Activated CD4-positive, alpha-beta T cell treated with anti-CD3 and anti-CD28 coated beads, Interleukin-2, amount 50 U/mL, for 16 hours (primary cell): ENCODE data around the gene NELL1.
A peak's percentile ranks its signal among the peaks of the same experiment; 100 is the strongest.

ENCODE experiments used
- DNase-seq: peaks from one replicate; pipeline ENCODE4 v3.0.0-alpha.2; 2020

NELL1 gene

DNA sequence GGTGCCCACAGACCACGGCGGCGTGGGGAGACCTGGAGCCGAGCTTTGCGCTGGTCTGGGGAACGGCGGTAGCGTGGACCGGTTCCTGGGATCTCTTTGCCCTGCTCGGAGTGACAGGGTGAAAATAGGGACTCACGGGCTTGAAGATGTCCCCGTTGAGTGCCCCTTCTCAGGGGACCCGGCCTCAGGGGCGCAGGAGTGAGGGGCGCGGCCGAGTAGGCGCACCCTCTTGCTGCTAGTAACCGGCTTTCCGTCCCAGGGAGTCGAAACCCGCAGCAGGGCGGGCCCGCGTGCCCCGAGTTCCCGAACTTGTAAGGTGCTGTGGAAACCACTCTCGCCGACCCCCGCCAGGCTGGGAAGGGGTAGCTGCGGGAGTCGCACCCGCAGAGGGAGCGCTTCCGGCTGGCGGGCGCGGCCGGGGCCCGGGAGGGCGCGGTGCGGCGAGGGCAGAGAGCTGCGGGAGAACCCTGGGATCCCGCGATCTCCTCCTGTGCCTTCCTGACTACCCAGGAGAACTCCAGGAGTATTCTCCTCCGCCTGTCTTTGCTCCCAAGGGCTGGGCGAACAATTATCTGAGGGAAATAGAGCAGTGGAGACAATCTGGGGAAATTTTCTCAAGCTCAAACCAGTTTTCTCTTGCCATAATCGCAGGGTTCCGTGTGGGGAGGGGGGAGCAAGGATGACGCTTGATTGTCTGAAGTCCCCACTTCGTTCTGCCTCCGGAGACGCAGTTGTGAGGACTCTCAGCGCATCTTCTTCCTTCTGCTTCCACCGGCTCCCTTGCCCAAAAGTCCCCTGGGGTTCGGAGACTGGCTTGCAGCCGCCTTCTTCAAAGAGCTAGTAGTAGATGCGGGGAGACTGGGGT is 666 bp downstream of the NELL1 start:
- no peak for DNase-seq

DNA sequence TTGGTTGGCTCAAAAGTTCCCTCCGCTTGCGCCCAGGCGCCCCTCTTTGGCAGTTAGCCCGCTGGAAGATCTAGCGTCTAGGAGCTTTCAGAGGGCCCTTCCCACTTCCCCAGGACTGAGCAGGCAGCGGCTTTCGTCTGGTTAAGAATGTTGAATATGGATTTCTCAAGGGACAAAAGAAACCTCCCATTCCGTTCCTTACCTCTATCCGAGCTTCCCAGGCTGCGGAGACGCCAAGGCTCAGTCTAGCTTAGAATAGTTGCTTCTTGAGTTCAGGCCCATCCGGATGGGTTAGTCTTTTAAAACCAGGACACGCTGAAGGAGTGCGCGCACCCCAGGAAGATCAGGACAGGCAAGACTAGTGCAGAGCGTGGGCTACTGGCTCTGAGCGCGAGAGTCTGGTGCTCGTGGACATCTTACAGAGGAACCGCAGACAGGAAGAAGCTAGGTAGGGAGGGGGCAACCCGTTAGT is 1.6 kb downstream of the NELL1 start:
- DNase-seq = no peak

DNA sequence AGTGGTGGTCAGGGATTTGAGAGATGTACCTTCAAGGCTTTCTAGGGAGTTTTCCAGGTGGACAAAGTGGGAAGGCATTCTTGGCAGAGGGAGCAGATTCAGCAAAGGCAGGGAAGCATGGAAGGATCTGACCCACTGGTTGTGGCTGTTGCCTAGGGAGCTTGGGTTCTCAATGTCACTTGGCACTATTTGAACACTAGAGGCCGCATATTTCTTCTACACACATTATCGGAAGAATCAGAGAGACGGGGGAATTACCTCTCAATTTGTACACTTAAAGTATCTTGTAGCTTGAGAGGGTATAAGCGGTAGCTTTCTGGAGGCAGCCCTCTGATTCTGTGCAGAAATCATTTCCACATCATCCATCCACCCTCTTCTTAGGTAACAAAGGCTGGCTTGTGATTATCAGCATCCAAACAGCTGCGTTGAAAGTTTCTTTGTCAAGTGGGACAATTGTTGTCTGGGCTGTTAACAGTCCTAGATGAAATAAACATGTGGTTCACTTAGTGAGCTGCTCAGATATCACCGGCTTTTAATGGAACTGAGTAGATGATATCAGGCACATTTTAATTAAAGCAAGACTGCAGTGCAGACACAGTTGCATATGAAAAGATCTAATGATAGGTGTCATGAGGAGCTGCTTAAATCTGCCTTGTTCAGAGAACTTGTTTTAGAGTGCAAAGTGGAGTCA is 2.6 kb downstream of the NELL1 start:
- DNase-seq = peak; percentile 5

DNA sequence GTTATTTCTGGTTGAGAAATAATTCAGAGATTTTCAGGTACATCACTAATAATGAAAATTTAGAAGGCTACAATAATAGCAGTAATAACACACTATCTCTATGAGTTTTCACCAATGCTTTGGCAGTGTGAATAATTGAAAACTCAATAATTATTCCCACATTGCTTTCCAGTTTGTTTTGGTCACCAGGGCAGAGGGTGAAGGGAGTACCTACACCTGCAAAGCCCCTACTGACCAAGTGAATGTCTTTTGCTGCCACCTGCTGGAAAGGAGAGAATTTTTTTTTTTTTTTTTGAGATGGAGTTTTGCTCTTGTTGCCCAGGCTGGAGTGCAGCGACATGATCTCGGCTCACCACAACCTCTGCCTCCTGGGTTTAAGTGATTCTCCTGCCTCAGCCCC is 3.2 kb downstream of the NELL1 start:
- peak; percentile 14 for DNase-seq

DNA sequence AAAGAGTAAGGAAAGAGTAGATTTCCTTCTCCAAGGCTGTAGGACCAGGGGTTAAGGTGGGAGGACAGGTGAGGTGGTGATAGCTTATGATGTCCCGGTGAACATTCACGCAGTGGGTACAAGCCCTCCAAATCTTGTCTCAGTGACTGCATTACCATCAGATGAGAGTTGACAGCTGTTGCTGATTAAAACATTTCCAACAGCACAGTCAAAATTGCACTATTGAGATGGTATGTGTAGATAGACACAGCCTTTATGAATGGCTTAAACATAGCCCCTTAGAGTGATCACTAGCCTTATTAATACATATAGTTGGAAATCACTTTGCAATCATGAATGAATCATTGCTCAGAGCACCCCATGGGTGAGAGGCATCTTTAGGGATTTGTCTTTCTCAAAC is 7.3 kb downstream of the NELL1 start:
- DNase-seq = no peak

DNA sequence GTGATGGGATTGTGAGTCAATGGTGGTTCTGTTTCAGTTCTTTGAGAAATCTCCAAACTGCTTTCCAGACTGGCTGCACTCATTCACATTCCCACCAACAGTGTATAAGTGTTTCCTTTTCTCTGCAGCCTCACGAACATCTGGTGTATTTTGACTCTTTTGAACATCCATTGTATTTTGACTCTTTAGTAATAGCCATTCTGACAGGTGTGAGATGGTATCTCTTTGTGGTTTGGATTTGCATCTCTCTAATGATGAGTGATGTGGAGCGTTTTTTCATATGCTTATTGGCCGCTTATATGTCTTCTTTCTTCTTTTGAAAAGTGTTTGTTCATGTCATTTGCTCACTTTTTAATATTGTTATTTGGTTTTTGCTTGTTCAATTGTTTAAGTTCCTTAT is 19.4 kb downstream of the NELL1 start:
- no peak for DNase-seq

DNA sequence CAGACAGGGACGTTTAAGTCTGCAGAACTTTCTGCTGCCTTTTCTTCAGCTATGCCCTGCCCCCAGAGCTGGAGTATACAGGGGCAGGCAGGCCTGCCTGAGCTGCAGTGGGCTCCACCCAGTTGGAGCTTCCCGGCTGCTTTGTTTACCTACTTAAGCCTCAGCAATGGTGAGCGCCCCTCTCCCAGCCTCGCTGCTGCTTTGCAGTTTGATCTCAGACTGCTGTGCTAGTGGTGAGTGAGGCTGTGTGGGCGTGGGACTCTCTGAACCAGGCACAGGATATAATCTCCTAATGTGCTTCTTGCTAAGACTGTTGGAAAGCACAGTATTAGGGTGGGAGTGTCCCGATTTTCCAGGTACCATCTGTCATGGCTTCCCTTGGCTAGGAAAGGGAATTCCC is 38.5 kb downstream of the NELL1 start:
- no peak for DNase-seq

DNA sequence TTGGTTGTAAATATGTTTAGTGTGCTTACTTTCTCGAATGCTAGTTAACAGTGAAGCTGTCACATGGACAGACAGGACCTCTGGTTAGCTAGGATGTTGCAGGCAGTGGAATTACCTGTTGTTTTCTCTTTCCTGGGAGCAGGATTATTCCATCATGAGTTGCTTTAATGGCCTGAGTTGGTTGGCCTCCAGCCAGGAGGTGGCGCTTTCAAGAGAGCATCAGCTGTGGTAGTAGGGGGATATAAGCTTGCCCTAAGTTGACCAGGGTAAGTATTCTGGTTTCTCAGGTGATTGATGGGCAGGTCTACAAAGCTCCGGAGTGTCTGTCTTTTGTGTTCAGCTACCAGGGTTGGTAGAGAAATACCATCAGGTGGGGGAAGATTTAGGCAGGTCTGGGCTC is 43.5 kb downstream of the NELL1 start:
- DNase-seq = no peak

DNA sequence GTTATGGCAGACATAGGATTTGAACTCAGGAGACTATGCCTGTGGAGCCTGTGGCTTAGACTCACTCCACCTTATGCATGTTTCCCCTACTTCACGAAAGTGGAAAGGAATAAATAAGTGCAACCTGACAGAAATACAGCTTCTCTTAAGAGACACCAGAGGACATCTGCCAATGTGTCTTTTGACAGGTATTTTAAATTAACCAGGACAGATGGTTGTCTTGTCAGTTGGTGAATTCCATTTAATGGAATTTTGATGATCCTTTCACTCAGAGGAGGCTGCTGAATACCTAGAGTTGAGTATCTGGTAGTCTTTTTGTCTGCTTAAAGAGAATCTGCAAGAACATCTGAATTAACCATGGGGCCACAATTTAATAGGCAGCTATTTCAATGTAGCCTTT is 46.1 kb downstream of the NELL1 start:
- DNase-seq = no peak

DNA sequence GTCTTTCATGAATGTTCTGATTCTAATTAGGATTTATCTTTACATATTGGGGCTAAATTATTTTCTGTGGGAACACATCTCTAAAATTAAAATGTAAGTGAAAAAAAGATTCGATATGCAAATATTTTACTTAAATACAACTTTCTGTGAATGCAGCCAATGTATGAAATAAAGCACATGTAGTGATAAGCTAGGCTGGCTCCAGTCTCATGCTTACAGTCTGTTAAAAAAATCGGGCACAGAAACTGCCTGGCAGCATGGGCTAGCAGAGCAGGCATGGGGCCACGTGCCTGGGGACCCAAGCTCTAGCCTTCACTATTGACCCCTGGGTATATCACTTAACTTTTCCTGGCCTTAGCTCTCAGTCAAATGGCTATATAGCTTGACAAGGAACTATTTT is 46.5 kb downstream of the NELL1 start:
- no peak for DNase-seq

DNA sequence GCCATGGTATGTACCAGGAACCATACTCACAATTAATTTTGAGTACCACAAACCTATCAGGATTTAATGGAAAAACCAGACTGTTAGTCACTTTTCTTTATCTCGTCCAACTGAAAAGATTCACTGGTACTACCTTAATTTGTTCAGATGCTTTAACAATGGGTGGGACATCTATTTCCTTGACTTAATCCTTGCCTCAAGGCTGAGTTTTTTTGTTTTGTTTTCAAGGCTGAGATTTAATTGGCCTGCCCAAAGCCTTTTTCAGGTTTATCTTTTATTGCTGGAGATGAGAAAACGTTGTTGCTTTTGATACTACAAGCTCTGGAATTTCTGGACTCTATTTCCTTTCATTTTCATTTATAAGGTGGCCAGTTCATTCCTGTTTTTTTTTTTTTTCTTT is 50.4 kb downstream of the NELL1 start:
- DNase-seq = no peak

DNA sequence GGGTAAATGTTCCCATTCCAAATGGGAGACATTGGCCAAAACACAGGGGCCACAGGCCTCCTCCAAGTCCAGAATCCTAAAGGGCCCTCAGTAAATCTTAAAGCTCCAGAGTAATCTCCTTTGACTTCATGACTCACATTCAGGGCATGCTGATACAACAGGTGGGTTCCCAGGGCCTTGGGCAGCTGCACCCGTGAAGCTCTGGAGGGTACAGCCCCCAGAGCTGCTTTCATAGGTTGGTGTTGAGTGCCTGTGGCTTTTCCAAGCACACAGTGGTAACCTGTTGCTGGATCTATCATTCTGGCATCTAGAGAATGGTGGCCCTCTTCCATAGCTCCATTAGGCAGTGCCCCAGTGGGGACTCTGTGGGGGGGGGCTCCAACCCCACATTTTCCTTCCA is 54.0 kb downstream of the NELL1 start:
- no peak for DNase-seq

DNA sequence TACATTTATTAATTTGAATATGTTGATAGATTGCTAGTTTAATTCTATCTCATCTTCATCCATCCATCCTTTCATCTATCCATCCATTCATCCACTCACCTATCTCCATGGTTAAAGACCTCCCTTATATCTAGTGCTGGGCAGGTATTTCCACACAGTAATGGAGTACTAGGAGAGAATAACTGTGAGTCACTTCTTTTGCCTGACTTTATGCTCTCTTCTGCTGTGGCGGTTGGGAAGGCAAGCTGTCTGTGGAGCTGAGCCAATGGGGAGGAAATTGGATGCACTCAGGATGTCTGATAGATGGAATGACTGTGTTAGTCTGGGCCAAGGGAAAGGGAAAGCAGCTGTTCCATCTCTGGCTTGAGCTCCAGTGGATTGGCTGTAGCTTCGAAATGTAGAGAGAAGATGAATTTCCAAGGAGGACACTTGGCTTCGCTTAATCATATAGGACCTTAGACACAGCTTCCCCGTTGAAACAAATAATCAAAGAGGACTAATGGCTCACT is 60.3 kb downstream of the NELL1 start:
- no peak for DNase-seq

DNA sequence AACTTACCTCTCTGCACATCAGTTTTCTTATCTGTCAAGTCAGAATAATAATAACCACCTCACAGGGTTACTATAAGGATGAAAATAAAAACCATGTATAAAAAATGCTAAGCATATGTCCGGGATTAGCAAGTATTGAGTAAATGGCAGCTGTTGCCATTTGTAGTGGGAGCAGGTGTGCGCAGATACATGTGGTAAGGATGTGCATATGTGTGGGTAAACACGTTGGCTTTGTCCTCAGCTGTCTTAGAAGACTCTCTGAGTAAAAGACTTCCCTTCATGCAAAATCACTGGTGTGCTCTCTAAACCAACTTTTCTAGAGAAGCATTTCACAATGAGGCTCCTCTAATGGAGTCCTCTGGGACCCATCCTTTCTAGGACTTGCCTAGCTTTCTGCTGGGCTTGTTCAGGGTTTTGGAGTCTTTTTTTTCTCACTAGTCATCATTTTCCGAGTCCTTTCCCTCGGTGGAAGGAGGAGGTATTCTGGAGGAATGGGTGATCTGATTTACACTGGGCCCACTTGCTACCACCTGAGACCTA is 62.4 kb downstream of the NELL1 start:
- no peak for DNase-seq

DNA sequence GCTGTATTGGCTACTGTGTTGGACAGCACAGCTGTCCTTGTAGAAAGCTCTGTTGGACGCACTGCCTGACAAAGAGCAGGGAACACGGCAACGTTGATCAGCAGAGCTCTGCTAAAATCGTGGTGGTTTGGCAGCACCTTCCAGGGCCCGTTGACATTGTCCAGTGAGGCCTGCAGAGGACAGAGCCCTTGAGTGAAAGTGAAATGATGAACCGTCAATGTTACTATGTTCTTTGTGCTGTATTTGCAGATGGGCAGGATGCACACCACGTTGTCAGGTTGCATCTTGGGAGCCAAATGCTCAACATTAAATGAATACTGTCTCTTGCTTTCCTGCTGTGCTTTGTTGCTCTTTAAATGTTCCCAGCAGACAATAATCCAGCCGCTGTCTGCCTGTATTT is 69.7 kb downstream of the NELL1 start:
- DNase-seq = no peak

DNA sequence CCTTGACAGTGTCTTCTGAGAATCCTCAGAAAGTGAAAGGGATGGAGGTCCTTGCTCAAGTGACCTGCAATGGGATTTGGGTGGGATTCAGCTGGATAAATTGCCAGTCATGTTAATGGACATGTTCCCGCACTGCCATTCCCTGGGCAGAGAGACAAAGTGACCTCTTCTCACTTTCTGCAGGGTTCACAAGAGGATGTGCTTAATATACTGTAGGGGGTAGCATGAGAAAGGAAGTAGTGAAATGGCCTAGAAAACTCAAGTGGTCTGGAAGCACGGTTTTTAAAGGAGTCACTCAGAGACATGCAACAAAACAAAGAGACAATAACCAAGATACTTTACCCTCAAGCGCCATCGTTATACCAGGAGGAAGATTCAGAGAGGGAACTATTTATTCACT is 70.2 kb downstream of the NELL1 start:
- DNase-seq = no peak

DNA sequence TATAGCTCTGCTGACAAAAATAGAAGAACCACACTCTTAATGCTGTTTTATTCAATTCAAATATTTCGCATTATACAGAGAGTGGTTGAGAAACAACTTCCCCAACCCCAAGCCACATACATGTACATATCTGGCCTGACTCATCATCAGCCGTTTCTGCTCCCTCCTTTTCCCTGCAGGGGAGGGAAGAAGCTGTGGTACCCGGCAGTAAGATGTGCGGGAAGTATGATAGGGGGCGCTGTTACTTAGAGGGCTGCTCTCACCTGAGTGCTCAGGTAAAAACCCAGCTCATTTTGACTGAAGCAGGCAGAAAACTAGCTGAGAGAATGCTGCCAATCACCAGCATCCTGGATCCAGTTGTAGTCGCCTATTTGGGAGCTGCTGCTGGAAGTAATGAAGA is 85.5 kb downstream of the NELL1 start:
- DNase-seq = no peak

DNA sequence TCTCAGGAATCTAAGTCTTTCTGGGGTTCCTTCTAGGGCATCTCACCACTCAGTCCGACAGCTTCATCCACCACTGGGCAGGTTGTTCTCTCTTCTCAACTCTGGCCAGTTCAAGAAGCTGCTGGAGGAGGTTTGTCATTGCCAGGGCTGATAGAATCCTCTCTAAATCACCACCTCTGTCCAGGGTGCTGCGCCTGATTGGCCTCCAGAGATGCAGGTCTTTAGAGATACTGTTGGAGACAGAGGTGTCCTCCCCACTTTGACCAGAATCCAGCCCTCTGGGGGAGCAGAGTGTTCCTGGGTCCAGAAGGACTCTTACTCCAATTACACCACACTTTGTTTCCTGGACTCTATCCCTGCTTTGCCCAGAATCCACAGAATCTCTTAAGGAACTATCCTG is 90.2 kb downstream of the NELL1 start:
- DNase-seq = no peak

DNA sequence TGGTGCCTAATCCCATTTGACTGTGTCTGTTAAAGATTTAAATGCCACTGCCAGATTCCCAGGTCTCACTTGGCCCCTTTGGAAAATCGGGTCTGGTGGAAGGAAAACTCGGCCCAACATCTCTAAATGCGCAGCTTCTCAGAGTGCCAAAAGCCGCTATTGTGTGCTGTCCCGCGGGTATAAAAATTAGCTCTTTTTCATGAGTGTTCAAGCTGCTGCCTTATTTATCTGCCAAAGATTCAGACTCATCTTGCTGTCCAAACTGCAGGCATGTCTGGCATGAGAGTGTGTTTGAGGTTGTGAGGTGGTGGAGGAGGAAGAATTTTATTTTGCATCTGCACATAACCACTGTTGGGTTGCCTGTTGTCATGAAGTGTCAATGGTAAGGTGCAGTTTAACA is 91.4 kb downstream of the NELL1 start:
- DNase-seq = no peak

DNA sequence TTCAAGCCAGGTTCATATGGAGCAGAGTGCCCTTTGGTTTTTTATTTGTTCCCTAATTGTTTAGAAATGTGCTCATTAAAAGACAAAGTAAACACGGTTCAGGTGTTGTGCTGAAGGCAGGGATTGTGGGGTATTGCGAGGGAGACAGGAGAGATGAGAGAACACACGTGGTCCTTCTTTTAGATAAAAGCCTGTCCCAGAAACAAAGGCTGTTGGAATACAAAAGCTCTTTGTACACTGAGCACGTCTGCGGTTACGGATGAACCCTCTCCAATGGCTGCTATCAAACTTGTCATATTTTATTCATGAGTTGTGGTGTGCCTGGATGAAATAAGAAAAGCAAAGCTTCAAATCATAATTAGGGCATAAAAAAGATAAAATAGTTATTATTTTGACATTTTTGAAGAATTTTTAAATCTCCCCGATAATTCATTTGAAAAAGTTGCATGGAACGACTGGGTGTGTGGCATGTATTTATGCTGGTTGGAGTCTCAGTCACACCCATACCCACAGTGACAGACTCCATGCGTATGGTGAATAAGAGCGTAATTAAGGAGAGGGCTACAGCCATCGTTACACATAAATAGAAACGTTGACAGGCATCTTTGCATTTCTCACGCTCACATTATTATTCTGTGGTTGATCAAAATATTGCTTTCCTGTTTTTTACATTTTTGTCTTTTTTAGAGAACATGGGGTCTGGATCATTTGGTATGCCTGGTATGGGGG is 92.9 kb downstream of the NELL1 start:
- DNase-seq = no peak

DNA sequence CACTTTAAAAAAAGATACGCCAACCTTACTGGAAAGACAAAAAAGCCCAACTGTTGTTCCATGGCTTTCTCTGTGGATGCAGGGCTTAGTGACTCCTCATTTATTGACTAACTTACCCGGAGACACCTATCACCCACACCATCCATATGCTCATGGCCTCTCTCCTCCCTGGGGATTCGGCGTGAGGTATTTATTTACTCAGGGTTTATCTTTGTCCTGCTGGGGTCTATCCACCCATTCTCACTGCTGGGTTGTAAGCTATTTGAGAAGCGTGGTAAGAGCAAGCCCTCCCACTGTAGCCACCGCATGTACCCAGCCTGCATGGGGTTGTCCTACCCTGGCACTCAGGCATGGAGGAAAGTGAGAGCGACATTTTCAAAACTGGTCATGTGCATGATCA is 93.6 kb downstream of the NELL1 start:
- no peak for DNase-seq

DNA sequence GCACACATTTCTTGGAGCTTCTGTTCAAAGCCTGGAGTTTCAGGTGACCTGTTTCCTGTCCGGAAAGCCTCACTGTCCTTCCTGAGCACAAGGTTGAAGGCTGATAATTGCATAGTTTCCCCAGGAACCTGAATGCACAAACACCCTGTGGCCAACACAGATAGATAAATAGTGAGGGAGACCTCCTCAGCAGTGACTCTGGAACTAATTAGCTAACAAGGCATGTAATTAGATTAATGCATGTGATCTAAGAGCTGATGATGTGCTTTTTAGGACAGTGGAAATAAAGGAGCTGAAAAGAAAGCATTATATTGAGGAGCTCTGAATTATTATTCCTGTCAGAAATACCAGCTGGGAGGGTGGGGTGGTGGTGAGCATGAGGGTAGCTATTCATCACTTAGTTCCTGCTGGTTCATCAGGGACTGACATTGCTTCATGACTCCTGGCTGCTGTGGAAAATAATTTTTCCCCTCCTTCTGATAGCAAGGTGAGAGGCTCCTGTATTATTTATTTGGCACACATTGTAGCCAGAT is 101.1 kb downstream of the NELL1 start:
- DNase-seq = no peak

DNA sequence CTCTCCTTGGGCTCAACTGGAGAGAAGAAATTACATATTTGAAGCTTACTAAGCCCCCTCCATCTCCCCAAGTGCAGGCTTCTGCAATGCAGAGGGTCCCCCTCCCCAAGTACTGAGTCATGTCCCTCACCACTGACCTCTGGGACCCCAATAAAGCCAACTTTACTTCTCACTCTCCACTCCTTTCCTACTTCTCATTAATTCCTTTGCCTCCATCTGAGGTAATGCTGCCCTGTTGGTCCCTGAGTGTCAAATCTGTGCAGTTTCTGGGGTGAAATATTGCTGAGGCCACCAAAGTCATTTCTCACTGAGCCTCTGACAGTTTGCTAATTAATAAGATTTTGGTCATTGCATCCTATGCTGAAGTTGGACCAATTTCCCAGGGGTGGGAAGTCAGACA is 101.6 kb downstream of the NELL1 start:
- no peak for DNase-seq
